Transverse colon (tissue), 4 donors: ENCODE data around the gene ELK3. TPM values are rescaled to one million over a fixed set of nuclear protein-coding genes. Genes with fewer than 3 reads are reported as not detected.

Experiments
- DNase-seq: peaks from one replicate; pipeline ENCODE4 v3.0.0-alpha.2; 2019
- H3K27ac ChIP-seq, 4 donors: fragments of 200-600 bp; sonication (generic); 2 replicates each; pipeline ENCODE4 v1.5.1; 2016 to 2018; ENCODE audit warnings: inconsistent platforms in 4 of 4
- H3K27me3 ChIP-seq: fragments of 200-600 bp; sonication (generic); 2 replicates; pipeline ENCODE4 v1.5.1; 2017; ENCODE audit warnings: inconsistent platforms
- H3K36me3 ChIP-seq, 4 donors: fragments of 200-600 bp; sonication (generic); 2 replicates each; pipeline ENCODE4 v1.5.1; 2017 to 2019; ENCODE audit warnings: inconsistent platforms in 4 of 4
- H3K4me1 ChIP-seq, 4 donors: fragments of 200-600 bp; sonication (generic); 2 replicates each; pipeline ENCODE4 v1.5.1; 2017 to 2020; ENCODE audit warnings: inconsistent platforms in 4 of 4
- H3K4me3 ChIP-seq, 4 donors: fragments of 200-600 bp; sonication (generic); 1 replicate in 1 of 4; 2 replicates in 3 of 4; pipeline versions ENCODE4 v1.5.1 to v1.6.1; 2017 to 2019; ENCODE audit warnings: inconsistent platforms in 4 of 4
- H3K9me3 ChIP-seq, 2 donors: fragments of 200-600 bp; sonication (generic); 2 replicates each; pipeline ENCODE4 v1.5.1; 2017 to 2019; ENCODE audit warnings: inconsistent platforms in 2 of 2
- CTCF ChIP-seq, 5 experiments: fragments of 200-600 bp in 3 of 5; fragments of 450-650 bp in 2 of 5; sonication (generic) in 3 of 5; IDR thresholded peaks; 1 replicate in 2 of 5; 2 replicates in 3 of 5; pipeline ENCODE4 v1.5.1; 2016 to 2017; ENCODE audit warnings: antibody characterized with exemption in 5 of 5, inconsistent platforms in 3 of 5, mild to moderate bottlenecking in 2 of 5, moderate library complexity in 1 of 5
- EP300 ChIP-seq: sonication (generic); formaldehyde crosslinking; IDR thresholded peaks from one replicate; pipeline ENCODE4 v1.6.1; 2017; ENCODE audit warnings: antibody characterized with exemption, low read depth
- POLR2A ChIP-seq: fragments of 450-650 bp; IDR thresholded peaks from one replicate; pipeline ENCODE4 v1.6.1; 2016; ENCODE audit warnings: antibody characterized with exemption, mild to moderate bottlenecking, moderate library complexity
- POLR2AphosphoS5 ChIP-seq, 3 donors: sonication (generic); formaldehyde crosslinking; IDR thresholded peaks; one replicate each; pipeline ENCODE4 v1.6.1; 2016; ENCODE audit warnings: antibody characterized with exemption in 3 of 3
- WGBS, 2 donors: methylation state at CpG; one replicate each; pipeline ENCODE4 v1.1.5; 2018; ENCODE audit warnings: low coverage in 1 of 2; 5-methylcytosine and 5-hydroxymethylcytosine counted together
- in situ Hi-C, 4 donors: fragments of 200-750 bp; cut with MboI; loops; one replicate each; pipeline versions ENCODE4 v1.15.0 to v1.15.1; 2017; ENCODE audit warnings: low sequenced_read_pairs in 3 of 4, low pct_ligation_motif_present in 1 of 4, low pct_unique_long_range_greater_than_20kb in 1 of 4
- intact Hi-C: fragments of 100-400 bp; cut with DNase I; formaldehyde crosslinking; loops from one replicate; pipeline ENCODE4 v1.15.1; 2023; ENCODE audit warnings: low total_unique reads
- total RNA-seq, 4 donors: library from RNA; depleted of rRNA; stranded (reverse); fragments of >200 nt; gene quantifications; one replicate each; pipeline ENCODE4 v1.1.0, GENCODE V29; 2016

ELK3 gene
- total RNA-seq, 4 donors from 2014 or later = 2.2 to 11.3 (median 5.3) TPM

DNA sequence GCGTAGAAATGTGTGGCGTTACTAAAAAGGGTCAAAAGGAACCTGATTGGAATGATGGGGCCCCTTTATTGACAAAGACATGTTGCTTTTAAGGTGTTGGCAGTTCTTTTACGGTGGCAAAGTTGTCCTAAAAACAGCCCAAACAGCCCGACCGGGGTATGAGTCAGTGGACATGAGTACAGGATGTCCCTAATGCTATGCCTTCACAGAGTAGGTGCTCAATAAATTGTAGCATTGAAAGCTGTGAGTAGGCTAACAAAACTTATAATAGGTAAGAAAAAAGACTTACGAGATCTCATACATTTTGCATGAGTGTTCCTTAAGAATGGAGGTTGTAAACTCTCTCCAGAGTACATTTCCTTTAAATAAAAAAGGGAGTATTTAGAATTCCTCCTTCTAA is 2.6 kb downstream of the ELK3 start:
- in situ Hi-C loops (no loop called here), intact Hi-C loops (no loop called here)
- WGBS, 2 donors = 49 to 72% methylated on average over 3 to 6 of the region's 6 CpGs
- Histone ChIP-seq H3K27ac (peak overlapping the region; percentile 80 to 90 (median 85)), H3K36me3 (no peaks in the 10 kb centered on the region), H3K9me3 (no peaks in the 10 kb centered on the region), H3K27me3 (no peaks in the 10 kb centered on the region), H3K4me1 (peaks cover 0 to 42% (median 10%) of the 10 kb centered on the region in 4 donors), H3K4me3 (peak overlapping the region in 1 of 4 donors; percentile 71)
- no peak for DNase-seq
- TF ChIP-seq CTCF (IDR thresholded peaks at IDR 0.05) = no peak

GRCh38 chr12:96197503-96198272 is 3.5 kb downstream of the ELK3 start:
- no peak for DNase-seq
- intact Hi-C loops (no loop called here), in situ Hi-C loops (no loop called here)
- peak in 1 of 3 donors; percentile 42 for TF ChIP-seq POLR2AphosphoS5 (IDR thresholded peaks at IDR 0.05)
- no peak for TF ChIP-seq CTCF (IDR thresholded peaks at IDR 0.05)
- H3K9me3 ChIP-seq = no peaks in the 10 kb centered on the region
- H3K27me3 ChIP-seq = no peaks in the 10 kb centered on the region
- H3K4me1 ChIP-seq = peaks cover 0 to 42% (median 10%) of the 10 kb centered on the region in 4 donors
- no peak overlapping the region for H3K4me3 ChIP-seq
- H3K36me3 ChIP-seq = no peaks in the 10 kb centered on the region
- H3K27ac ChIP-seq = peak overlapping the region; percentile 50 to 90 (median 82)
- WGBS, 2 donors = 32 to 44% methylated on average over 3 of the region's 3 CpGs

DNA sequence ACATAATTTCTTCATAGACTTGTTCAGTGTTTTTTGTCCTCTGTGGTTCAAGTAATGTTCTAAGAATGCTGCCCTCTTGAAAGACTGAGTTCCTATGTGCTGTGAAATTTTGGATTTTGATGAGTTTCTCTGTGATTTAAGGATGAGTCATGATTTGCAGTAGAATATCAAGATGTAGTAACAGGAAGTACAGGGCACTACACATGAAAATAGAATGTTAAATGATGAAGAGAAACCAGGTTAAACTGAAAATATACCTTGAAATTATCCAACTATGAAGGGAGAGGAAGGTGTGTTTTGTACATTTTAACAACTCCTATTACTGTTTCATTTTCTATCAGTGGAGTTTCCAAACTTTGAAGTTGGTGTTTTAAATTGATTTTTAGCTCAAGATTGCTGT is 4.8 kb downstream of the ELK3 start:
- TF ChIP-seq CTCF (IDR thresholded peaks at IDR 0.05) (no peak), POLR2AphosphoS5 (IDR thresholded peaks at IDR 0.05) (no peak), POLR2A (no peak), EP300 (no peak)
- no peaks in the 10 kb centered on the region for H3K9me3 ChIP-seq
- in situ Hi-C loops (no loop called here), intact Hi-C loops (no loop called here)
- no peaks in the 10 kb centered on the region for H3K27me3 ChIP-seq
- peaks cover 0 to 42% (median 7%) of the 10 kb centered on the region in 4 donors for H3K4me1 ChIP-seq
- no peaks in the 10 kb centered on the region for H3K36me3 ChIP-seq
- DNase-seq = no peak
- H3K4me3 ChIP-seq = no peak overlapping the region
- peak overlapping the region; percentile 50 to 90 (median 82) for H3K27ac ChIP-seq

- Histone ChIP-seq H3K4me3 (no peak overlapping the region), H3K27ac (peak overlapping the region in 3 of 4 donors; percentile 80 to 90 (median 84)), H3K9me3 (no peaks in the 10 kb centered on the region), H3K36me3 (no peaks in the 10 kb centered on the region), H3K4me1 (peaks cover 0 to 42% (median 7%) of the 10 kb centered on the region in 4 donors), H3K27me3 (no peaks in the 10 kb centered on the region)
- in situ Hi-C loops (no loop called here), intact Hi-C loops (no loop called here)
- no peak for DNase-seq
- no peak for TF ChIP-seq POLR2AphosphoS5 (IDR thresholded peaks at IDR 0.05)
Measured at GRCh38 chr12:96199464-96199863, 5.3 kb downstream of the ELK3 start.
